GM19468 (cell line): ENCODE results near the gene ZNF423.

Experiments
- ATAC-seq: cut with Tn5 transposase; IDR thresholded peaks from one replicate; pipeline ENCODE4 v1.9.1; 2021; ENCODE audit warnings: mild to moderate bottlenecking, moderate library complexity, moderate number of reproducible peaks; ENCODE audit not compliant: unreplicated experiment; ENCODE audit errors: extremely low read depth

The ZNF423 gene

GRCh38 chr16:49550666-49551065 is 305.2 kb downstream of the ZNF423 start:
- ATAC-seq = no peak

- ATAC-seq = no peak
Observed at GRCh38 chr16:49550140-49550539, 305.8 kb downstream of the ZNF423 start.

GRCh38 chr16:49548325-49548970 is 307.5 kb downstream of the ZNF423 start:
- no peak for ATAC-seq

- no peak for ATAC-seq
Observed at GRCh38 chr16:49547448-49547847, 308.5 kb downstream of the ZNF423 start.

- no peak for ATAC-seq
Observed at GRCh38 chr16:49546735-49547134, 309.2 kb downstream of the ZNF423 start.

GRCh38 chr16:49545741-49546448 is 310.0 kb downstream of the ZNF423 start:
- ATAC-seq = no peak

- ATAC-seq = no peak
Observed at GRCh38 chr16:49545243-49545642, 310.7 kb downstream of the ZNF423 start.

- no peak for ATAC-seq
Observed at GRCh38 chr16:49544828-49545227, 311.1 kb downstream of the ZNF423 start.

GRCh38 chr16:49543631-49543946 is 312.3 kb downstream of the ZNF423 start:
- ATAC-seq = no peak

- no peak for ATAC-seq
Observed at GRCh38 chr16:49542946-49543630, 312.8 kb downstream of the ZNF423 start.

GRCh38 chr16:49542391-49542891 is 313.5 kb downstream of the ZNF423 start:
- ATAC-seq = no peak

GRCh38 chr16:49540836-49541235 is 315.1 kb downstream of the ZNF423 start:
- ATAC-seq = no peak

- no peak for ATAC-seq
Observed at GRCh38 chr16:49539758-49540157, 316.2 kb downstream of the ZNF423 start.

- ATAC-seq = no peak
Observed at GRCh38 chr16:49537924-49538459, 317.9 kb downstream of the ZNF423 start.

GRCh38 chr16:49534901-49535610 is 320.9 kb downstream of the ZNF423 start:
- ATAC-seq = no peak

GRCh38 chr16:49533422-49533821 is 322.5 kb downstream of the ZNF423 start:
- ATAC-seq = no peak

GRCh38 chr16:49532873-49533272 is 323.0 kb downstream of the ZNF423 start:
- ATAC-seq = no peak

GRCh38 chr16:49531931-49532840 is 323.7 kb downstream of the ZNF423 start:
- no peak for ATAC-seq

- no peak for ATAC-seq
Observed at GRCh38 chr16:49531425-49531824, 324.5 kb downstream of the ZNF423 start.
